GM18520 (cell line): ENCODE data around the gene USO1.
"Not testable (repeated sequence)": the region's sequence is repeated elsewhere in the genome, so short reads cannot be mapped to it uniquely, and the experiment has no call there.

ENCODE experiments used
- ATAC-seq: cut with Tn5 transposase; IDR thresholded peaks from one replicate; pipeline ENCODE4 v1.9.1; 2021; ENCODE audit not compliant: unreplicated experiment

Gene USO1

DNA sequence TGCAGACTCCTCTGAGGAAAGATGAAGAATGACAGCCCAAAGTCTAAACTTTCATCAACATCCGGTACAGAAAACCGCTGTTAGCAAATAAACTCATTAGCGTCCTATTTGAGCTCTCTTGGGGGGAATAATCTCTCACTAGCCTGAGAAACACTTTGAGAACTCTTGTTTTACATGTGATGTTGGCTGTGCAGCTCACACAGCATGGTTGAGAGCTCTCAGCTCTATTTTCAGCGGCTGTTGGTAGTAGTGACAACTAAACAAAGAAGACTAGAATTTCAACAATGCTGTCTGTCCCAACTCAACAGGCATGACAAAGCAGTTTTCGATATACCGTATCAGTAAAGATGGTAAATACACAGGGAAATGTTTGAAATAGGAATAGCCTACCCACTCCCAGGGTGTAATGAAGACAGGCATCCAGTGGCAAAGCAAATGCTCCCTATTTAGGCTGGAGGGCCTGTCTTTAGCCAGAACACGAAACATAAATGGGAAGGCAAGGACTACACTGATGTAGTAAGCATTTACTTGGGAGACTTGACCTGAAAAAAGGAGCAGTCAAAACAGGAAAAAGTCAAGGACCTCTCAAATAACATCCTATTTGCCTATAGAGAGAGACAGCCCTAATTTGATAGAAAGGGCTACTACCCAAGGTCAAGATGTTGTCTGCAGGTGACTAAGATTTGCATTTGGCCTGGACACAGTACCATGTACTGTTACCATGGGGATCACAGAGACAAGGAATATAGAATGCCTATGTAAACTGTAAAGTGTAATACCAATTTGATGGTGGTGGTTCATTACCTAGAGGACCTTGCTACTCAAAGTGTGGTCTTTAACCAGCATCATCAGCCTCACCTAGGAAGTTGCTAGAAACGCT is 117.5 kb downstream of the USO1 start:
- ATAC-seq = no peak

DNA sequence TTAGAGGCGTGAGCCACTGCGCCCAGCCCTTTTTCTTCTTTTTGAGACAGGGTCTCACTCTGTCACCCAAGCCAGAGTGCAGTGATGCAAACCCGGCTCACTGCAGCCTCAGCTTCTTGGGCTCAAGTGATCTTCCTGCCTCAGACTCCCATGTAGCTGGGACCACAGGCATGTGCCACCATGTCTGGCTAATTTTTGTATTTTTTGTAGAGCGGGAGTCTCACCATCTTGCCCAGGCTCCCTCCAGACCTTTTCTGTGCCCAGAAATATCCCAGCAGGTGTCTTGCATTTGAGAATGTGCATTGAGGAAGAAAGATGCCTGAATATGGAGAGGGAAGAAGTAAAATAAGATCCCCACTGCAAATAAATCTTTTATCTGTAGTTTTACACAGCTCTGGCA is 119.2 kb downstream of the USO1 start:
- ATAC-seq = no peak

DNA sequence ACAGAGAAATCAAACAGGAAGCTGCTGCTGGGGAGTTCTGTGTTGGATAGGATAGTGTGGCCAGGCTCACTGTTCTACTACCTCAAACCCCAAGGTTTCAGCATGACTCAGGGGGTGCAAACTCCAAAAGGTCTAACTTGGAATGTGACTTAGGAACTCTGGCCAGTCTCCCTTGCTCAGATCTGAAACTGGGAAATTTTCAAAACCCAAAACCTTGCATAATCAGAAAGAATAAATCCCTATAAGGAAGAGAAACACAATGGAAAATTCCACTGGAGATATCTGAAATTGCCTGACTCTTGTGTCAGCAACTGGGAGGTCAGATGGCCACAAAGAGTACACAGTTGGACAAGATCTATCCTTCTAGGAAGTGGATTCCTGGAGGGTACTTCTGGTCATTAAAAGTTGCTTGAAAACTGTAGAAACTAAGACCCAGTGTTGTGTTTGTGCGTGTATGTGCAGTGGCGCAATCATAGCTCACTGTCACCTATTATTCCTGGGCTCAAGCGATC is 119.8 kb downstream of the USO1 start:
- ATAC-seq = no peak

DNA sequence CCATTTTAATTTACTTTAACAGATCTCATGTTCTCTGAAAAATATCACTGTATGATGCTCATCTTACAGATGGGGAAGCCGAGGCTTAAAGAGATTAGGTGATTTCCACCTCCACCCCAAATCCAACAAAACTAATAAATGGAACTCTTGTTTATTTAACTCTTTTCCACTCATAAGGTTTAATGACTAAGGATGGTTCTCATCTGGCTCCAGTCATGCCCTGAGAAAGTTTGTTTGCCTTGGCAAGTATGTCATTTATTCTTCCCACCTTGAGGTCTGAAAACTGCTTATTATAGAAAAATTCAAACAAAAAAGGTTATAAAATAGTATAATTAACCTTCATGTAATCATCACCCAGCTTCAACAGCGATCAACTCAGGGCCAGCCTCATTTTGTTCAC is 121.6 kb downstream of the USO1 start:
- ATAC-seq = no peak

DNA sequence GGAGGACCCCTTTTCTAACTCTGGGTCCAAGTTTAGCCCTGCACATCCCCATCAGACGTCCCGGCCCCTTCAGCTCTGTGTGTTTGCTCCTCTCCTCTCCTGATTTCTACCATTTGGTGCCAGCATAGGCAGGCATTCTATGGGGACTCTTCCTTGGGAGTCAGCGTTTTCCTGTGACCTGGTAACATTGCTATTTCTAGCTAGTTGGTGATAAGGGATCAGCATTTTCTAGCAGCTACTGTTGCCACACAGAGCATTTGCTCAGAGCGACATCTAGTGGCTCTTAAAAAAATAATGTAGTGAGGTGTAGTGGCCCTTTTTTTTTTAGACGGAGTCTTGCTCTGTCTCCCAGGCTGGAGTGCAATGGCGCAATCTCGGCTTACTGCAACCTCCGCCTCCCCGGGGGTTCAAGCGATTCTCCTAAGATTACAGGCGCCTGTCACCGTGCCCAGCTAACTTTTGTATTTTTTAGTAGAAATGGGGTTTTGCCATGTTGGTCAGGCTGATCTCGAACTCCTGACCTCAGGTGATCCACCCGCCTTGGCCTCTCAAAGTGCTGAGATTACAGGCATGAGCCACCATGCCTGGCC is 123.9 kb downstream of the USO1 start:
- ATAC-seq = not testable (repeated sequence)

DNA sequence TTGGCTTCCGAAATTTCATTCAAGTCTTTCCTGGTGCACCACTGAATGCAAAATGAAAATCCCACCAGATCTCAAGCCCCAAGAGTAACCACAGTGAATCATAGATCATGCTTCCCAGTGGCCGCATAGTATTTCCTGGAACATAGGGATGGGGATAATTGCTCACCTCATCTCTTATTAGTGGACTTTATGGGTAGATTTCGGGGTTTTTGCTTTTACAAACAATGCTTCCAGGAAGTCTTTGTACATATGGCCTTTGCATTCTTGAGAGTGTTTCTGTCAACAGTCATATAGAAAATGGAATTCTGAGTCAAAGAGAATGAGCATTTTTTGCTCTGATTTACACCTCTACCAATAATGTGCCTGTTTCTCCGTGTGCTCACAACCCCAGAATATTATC is 124.5 kb downstream of the USO1 start:
- ATAC-seq = no peak

DNA sequence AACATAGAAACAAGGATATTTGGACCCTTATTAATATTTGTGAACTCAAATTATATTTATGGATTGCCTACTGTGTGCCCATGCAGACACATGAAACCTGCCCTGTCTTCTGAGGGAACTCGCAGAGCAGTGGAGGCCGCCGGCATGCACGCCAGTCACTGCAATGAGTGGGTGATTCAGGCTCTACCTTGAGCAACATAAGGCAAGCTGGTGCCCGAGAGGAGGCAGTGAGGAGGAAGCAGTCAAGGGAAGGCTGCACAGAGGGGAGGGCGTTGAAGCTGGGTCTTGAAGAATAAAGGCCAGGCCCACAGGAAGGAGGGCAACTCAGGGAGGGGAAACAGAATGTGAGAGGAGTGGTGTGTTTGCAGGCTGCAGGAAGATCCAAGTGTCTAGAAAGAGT is 125.1 kb downstream of the USO1 start:
- ATAC-seq = no peak

DNA sequence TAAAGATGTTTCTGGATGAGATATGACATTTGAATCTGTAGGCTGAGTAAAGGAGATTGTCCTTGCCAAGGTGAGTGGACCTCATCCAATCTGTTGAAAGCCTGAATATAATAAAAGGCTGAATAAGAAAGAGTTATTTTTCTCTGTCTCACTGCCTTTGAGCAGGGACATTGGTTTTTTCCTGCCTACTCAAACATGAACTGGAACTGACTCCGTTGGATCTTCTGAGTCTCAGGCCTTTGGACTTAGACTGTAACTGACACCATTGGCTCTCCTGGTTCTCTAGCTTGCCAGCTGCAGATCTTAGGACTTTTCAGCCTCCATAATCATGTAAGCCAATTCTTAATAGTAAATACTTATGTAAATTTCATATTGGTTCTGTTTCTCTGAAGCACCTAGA is 134.3 kb downstream of the USO1 start:
- no peak for ATAC-seq

DNA sequence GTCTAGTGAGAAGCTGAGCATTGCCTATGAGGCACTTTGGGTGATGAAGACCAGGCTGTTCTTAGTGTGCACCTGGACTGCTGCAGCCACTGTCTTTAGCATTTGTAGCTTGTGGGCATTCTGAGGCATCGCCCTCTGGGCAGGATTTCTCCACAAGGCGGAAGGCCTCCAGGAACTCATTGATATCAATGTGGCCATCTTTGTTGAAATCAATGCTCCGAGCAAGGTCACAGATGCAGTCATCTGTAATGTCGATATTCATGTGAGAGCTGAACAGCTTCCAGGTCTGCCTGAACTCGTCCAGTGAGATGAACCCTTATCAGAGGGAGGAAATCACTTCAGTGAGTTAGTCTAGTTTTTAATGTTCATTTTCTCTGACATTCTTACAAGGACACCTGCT is 136.2 kb downstream of the USO1 start:
- no peak for ATAC-seq
